Prostate gland (tissue), 2 donors: Measurements from ENCODE around the gene SRBD1. TPM values are rescaled to one million over a fixed set of nuclear protein-coding genes. Genes with fewer than 3 reads are reported as not detected.

ENCODE experiments used
- DNase-seq: peaks from one replicate; pipeline ENCODE4 v3.0.0-alpha.2; 2019; ENCODE audit warnings: low spot score
- H3K27ac ChIP-seq, 2 donors: fragments of 200-600 bp; sonication (generic); 2 replicates each; pipeline ENCODE4 v1.5.1; 2017 to 2019
- H3K27me3 ChIP-seq: fragments of 200-600 bp; sonication (generic); replicated peaks from 2 replicates; pipeline ENCODE4 v1.5.1; 2019; ENCODE audit not compliant: insufficient read depth
- H3K36me3 ChIP-seq, 2 donors: fragments of 200-600 bp; sonication (generic); 1 replicate in 1 of 2; 2 replicates in 1 of 2; pipeline versions ENCODE4 v1.5.1 to v1.8.1; 2017 to 2019
- H3K4me1 ChIP-seq: fragments of 200-600 bp; sonication (generic); replicated peaks from 2 replicates; pipeline ENCODE4 v1.5.1; 2019
- H3K4me3 ChIP-seq, 2 donors: fragments of 200-600 bp; sonication (generic); 2 replicates each; pipeline ENCODE4 v1.5.1; 2017 to 2019
- H3K9me3 ChIP-seq: fragments of 200-600 bp; sonication (generic); 2 replicates; pipeline ENCODE4 v1.5.1; 2017
- POLR2A ChIP-seq: fragments of 450-650 bp; IDR thresholded peaks from one replicate; pipeline ENCODE4 v1.6.1; 2016; ENCODE audit warnings: antibody characterized with exemption, mild to moderate bottlenecking
- POLR2AphosphoS5 ChIP-seq: sonication (generic); formaldehyde crosslinking; IDR thresholded peaks from one replicate; pipeline ENCODE4 v1.6.1; 2017; ENCODE audit warnings: antibody characterized with exemption
- WGBS: methylation state at CpG from one replicate; pipeline ENCODE4 v1.1.5; 2018; 5-methylcytosine and 5-hydroxymethylcytosine counted together
- intact Hi-C: fragments of 100-400 bp; cut with DNase I; formaldehyde crosslinking; loops from one replicate; pipeline ENCODE4 v1.14.2; 2022
- total RNA-seq, 2 donors: library from RNA; depleted of rRNA; stranded (reverse); fragments of >200 nt; gene quantifications; one replicate each; pipeline ENCODE4 v1.1.0, GENCODE V29; 2016
- TF ChIP-seq, protein P1 (sequence below), 4 experiments: fragments of 200-600 bp in 2 of 4; fragments of 450-650 bp in 2 of 4; sonication (generic) in 2 of 4; IDR thresholded peaks; 1 replicate in 3 of 4; 2 replicates in 1 of 4; pipeline ENCODE4 v1.5.1; 2016 to 2019; ENCODE audit warnings: antibody characterized with exemption in 4 of 4, mild to moderate bottlenecking in 2 of 4, moderate library complexity in 2 of 4

SRBD1 gene, protein sequence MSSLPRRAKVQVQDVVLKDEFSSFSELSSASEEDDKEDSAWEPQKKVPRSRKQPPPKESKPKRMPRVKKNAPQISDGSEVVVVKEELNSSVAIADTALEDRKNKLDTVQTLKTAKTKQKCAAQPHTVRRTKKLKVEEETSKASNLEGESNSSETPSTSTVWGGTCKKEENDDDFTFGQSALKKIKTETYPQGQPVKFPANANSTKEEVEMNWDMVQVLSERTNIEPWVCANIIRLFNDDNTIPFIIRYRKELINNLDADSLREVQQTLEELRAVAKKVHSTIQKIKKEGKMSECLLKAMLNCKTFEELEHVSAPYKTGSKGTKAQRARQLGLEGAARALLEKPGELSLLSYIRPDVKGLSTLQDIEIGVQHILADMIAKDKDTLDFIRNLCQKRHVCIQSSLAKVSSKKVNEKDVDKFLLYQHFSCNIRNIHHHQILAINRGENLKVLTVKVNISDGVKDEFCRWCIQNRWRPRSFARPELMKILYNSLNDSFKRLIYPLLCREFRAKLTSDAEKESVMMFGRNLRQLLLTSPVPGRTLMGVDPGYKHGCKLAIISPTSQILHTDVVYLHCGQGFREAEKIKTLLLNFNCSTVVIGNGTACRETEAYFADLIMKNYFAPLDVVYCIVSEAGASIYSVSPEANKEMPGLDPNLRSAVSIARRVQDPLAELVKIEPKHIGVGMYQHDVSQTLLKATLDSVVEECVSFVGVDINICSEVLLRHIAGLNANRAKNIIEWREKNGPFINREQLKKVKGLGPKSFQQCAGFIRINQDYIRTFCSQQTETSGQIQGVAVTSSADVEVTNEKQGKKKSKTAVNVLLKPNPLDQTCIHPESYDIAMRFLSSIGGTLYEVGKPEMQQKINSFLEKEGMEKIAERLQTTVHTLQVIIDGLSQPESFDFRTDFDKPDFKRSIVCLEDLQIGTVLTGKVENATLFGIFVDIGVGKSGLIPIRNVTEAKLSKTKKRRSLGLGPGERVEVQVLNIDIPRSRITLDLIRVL
- 10 to 100 TPM; 16.5 to 25.9 TPM for total RNA-seq

DNA sequence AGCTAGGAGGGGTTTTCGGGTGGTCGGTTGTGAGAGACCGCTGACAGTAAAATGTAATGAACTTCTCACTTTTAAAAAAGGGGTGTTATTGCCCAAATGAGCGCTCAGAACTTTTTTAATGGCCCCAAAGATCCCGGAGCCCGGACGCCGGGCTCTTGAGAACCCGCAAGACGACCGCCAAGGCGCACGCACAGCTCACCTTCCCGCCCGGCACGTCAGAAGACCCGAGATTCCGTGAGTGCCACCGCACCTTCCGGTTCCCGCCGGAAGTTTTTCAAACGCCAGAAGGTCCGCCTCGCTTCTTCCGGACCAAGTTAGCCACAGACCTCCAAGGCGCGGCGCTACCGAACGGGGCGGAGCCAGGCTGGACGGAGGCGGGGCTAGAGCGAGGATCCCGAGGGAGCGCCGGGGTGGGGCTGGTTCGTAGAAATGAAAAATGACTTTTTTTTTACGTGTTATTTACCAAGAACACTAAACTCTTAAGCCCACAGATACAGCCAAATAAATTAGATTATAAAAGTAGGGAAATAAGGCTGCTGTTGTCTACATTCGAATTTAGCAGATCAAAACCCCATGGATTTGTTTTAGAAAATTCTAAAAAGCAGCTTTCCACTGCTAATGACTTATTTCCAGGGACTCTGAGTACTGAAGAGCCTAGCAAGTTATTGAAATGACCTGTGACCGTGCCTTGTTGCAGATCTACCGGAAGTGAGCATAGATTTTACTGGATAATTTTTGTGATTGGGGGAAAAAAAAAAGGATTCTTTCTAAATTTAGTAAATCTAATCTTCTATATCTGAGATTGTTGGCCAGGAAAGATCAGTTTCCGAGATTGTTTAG is at the start of gene SRBD1:
SRBD1 (minus strand) TSS at position 248 of the 840 bp plus-strand sequence. CDS start 5,826 bp downstream, outside the sequence.
- DNase-seq, result peak; percentile 94
- peak within 1 kb of the TSS; percentile 88 to 89 for H3K27ac ChIP-seq
- H3K4me1 ChIP-seq, result no peaks in the 10 kb centered on the region
- peak; percentile 65 for TF ChIP-seq POLR2A
- TF ChIP-seq, protein P1, sequence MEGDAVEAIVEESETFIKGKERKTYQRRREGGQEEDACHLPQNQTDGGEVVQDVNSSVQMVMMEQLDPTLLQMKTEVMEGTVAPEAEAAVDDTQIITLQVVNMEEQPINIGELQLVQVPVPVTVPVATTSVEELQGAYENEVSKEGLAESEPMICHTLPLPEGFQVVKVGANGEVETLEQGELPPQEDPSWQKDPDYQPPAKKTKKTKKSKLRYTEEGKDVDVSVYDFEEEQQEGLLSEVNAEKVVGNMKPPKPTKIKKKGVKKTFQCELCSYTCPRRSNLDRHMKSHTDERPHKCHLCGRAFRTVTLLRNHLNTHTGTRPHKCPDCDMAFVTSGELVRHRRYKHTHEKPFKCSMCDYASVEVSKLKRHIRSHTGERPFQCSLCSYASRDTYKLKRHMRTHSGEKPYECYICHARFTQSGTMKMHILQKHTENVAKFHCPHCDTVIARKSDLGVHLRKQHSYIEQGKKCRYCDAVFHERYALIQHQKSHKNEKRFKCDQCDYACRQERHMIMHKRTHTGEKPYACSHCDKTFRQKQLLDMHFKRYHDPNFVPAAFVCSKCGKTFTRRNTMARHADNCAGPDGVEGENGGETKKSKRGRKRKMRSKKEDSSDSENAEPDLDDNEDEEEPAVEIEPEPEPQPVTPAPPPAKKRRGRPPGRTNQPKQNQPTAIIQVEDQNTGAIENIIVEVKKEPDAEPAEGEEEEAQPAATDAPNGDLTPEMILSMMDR (IDR thresholded peaks at IDR 0.05), result peak in 2 of 4 experiments; percentile 29 to 35
- TF ChIP-seq POLR2AphosphoS5, result peak; percentile 94
- 3% methylated on average over 44 of the region's 44 CpGs for WGBS
- H3K27me3 ChIP-seq, result no peaks in the 10 kb centered on the region
- intact Hi-C loops, result no loop called here
- no peaks in the 10 kb centered on the region for H3K36me3 ChIP-seq
- no peaks in the 10 kb centered on the region for H3K9me3 ChIP-seq
- H3K4me3 ChIP-seq, result peak within 1 kb of the TSS; percentile 72 to 76

DNA sequence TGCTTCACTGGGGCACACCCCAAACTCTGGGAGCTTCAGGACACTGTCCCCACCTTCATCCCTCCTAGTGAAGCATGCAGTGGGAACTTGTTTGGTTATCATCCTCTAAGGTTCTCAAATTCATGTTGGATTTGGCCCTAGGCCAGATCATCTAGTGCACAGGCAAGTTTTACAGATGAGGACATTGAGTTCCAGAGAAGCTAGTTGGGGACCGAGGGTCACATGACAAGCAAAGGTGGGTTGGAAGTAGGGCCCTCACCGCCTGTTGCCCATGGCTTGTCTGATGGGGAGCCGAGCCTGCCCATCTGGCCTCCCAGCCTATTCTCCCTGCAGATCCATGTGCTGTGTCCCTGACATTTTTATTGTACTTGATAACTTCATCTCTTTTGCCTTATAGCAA is 43.2 kb upstream of the SRBD1 start:
- Histone ChIP-seq H3K27ac (no peak overlapping the region), H3K4me1 (peaks cover 10% of the 10 kb centered on the region), H3K4me3 (no peak overlapping the region), H3K27me3 (no peaks in the 10 kb centered on the region), H3K9me3 (no peaks in the 10 kb centered on the region), H3K36me3 (no peaks in the 10 kb centered on the region)
- intact Hi-C loops, result loop anchor here (5.0 kb wide), 1 partner anchor 48 kb away; no protein-coding TSS in a partner anchor
- TF ChIP-seq POLR2A (no peak), POLR2AphosphoS5 (peak; percentile 23)
- 76% methylated on average over 3 of the region's 3 CpGs for WGBS
- DNase-seq, result peak; percentile 32

DNA sequence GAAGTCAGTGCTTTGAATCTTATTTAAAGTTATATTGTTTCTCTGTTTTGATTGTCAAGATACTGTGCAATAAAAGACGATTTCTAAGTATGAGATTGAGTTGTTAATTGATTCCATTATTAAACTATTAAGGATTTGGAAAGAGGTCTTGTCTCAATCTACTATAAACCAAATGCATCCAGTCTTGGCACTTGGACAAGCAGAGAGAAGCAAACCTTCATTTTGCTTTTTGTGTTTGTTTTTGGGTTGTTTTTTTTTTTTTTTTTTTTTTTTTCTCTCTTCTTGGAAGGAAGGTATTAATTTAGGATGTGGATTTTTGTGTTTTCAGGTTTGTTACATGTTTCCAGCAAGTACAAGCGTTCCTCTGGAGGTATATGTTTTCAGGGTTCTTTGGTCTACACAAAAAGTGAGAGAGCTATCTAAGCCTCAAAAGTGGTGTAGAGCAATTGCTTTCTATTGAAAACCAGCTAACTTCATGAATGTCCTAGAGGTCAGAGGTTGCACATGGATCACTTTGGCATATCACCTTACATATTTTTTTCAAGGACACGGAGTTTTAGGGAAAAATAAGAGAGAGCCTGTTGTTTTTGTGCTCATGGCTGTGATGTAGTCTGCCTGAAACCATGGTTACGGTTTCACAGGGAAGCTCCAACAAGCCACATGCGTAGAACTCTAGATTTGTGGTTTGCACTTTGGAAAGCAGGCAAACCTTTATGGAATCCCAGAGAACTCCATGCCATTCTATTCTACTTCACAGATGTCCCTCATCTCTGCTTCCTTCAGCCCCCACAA is 42.3 kb upstream of the SRBD1 start:
- Histone ChIP-seq H3K27ac (no peak overlapping the region), H3K4me1 (peaks cover 10% of the 10 kb centered on the region), H3K27me3 (no peaks in the 10 kb centered on the region), H3K9me3 (no peaks in the 10 kb centered on the region), H3K36me3 (no peaks in the 10 kb centered on the region), H3K4me3 (peak overlapping the region in 1 of 2 donors; percentile 98)
- intact Hi-C loops, result loop anchor here (5.0 kb wide), 1 partner anchor 49 kb away; no protein-coding TSS in a partner anchor
- 71% methylated on average over 5 of the region's 5 CpGs for WGBS
- TF ChIP-seq, protein P1 (IDR thresholded peaks at IDR 0.05), result no peak
- TF ChIP-seq POLR2A (no peak), POLR2AphosphoS5 (no peak)
- DNase-seq, result no peak

DNA sequence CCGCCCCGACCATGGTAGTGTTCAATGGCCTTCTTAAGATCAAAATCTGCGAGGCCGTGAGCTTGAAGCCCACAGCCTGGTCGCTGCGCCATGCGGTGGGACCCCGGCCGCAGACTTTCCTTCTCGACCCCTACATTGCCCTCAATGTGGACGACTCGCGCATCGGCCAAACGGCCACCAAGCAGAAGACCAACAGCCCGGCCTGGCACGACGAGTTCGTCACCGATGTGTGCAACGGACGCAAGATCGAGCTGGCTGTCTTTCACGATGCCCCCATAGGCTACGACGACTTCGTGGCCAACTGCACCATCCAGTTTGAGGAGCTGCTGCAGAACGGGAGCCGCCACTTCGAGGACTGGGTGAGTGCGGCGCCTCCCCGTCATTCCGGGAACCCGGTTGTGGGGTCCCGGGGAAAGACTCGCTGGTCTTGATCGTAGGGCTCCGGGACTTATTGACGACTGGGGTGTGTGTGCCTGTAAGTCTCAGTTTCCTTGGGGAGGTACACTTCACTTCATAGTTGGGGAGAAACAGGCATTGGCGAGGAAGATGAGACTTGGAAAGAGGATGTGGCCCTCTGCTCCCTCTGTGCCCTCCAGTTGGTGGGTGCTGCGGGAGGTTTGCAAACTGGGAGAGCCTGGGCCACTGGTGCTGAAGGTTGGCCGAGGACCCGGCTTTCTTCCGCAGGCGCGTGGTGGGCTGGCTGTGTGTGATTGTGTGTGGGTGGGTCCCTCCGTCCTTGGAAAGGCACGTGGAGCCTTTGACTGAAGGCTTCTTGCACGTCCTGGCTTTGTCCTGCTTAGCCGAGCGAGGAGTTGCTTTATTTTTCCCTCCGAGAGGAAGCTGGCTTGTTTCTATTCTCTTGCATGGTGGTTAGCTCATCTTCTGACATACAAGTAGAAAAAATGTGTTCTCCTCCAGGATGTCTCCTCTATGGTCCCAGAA is 41.3 kb upstream of the SRBD1 start:
- TF ChIP-seq POLR2A (no peak), POLR2AphosphoS5 (no peak)
- TF ChIP-seq, protein P1 (IDR thresholded peaks at IDR 0.05), result no peak
- intact Hi-C loops, result loop anchor here (5.0 kb wide), 1 partner anchor 50 kb away; no protein-coding TSS in a partner anchor
- Histone ChIP-seq H3K27ac (peak overlapping the region; percentile 98 to 100), H3K27me3 (no peaks in the 10 kb centered on the region), H3K4me1 (peaks cover 10% of the 10 kb centered on the region), H3K9me3 (no peaks in the 10 kb centered on the region), H3K4me3 (peak overlapping the region; percentile 91 to 98), H3K36me3 (no peaks in the 10 kb centered on the region)
- peak; percentile 23 for DNase-seq
- 1% methylated on average over 53 of the region's 53 CpGs for WGBS
